ENCODE results near the gene PRR5.
A peak's percentile ranks its signal among the peaks of the same experiment; 100 is the strongest.
"Not testable (repeated sequence)": the region's sequence is repeated elsewhere in the genome, so short reads cannot be mapped to it uniquely, and the experiment has no call there.

PRR5 gene

DNA sequence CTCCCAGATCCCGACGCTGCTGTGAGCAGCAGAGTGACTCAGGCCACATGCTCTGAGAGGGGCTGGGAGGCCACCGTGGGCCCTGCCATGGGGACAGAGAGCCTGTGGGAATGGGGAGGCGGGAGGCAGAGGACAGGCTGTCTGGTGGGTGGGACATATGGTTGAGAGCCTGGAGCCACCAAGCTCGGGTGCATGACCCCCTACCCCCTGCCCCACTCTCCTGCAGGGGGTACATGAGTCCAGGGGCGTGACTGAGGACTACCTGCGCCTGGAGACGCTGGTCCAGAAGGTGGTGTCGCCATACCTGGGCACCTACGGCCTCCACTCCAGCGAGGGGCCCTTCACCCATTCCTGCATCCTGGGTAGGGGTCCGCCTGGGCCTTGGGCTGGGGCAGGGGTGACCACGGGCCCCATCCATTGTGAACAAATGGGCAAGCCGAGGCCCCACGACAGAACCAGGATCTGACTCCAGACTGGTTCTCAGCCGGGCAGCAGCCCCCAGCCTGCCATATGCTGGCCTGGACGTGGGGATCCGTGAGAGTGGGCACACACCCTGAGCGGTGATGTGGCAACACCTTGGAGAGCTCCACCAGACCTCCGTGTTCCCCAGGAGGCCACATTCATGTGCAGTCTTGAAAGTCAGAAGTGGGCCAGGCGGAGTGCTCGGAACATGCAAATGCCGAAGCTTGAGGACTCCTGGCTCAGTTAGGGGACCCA lies 33.0 kb downstream of the PRR5 start:
- DNase-seq (ENCODE audit: low read depth in 2 of 2): no peak

- DNase-seq (ENCODE audit: low read depth in 2 of 2): peak; percentile 65 to 68
These were observed 33.8 kb downstream of the PRR5 start for GRCh38 chr22:44735518-44736428.

GRCh38 chr22:44736581-44737405 lies 34.8 kb downstream of the PRR5 start:
- no peak for DNase-seq (ENCODE audit: low read depth in 2 of 2)

- no peak for DNase-seq (ENCODE audit: low read depth in 2 of 2)
These were observed 35.7 kb downstream of the PRR5 start for GRCh38 chr22:44737406-44738346.

- DNase-seq (ENCODE audit: low read depth in 2 of 2): no peak
These were observed 36.3 kb downstream of the PRR5 start for GRCh38 chr22:44738347-44738715.

- DNase-seq (ENCODE audit: low read depth in 2 of 2): no peak
These were observed 37.0 kb downstream of the PRR5 start for GRCh38 chr22:44739024-44739423.

- DNase-seq (ENCODE audit: low read depth in 2 of 2): not testable (repeated sequence)
These were observed 37.7 kb downstream of the PRR5 start for GRCh38 chr22:44739666-44740065.

DNA sequence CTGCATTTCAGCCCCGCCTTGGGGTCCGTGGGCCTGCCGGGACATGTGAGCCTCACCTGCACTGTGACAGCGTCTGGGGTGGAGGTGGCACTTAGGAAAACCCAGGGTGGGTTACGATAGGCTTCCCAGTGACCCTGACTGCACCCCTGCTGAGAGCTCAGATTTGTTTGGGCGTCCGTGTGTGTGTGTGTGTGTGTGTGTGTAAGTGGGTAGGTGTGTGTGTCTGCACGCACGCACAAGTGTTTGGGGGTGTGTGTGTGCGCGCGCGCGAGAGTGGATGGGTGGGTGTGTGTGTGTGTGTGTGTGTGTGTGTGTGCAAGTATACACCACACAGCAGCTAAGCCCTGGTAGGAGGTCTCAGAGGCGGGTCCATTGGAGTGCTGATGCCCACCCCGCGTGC lies 38.3 kb downstream of the PRR5 start:
- DNase-seq (ENCODE audit: low read depth in 2 of 2): no peak

DNA sequence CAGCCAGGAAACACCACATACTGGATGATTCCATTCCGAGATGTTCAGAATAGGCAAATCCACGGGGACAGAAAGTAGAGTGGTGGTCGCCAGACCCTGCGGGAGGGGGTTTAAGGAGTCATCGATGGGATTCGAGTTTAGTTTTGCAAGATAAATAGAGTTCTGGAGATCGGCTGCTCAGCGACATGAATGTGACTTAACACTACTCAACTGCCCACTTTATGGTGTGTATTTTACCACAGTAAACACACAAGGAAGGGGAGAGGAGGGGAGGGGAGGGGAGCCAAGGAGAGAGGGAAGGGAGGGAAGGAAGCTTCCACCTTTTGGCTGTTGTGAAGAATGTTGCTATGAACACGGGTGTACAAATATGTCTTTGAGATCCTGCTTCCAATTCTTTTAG lies 39.9 kb downstream of the PRR5 start:
- DNase-seq (ENCODE audit: low read depth in 2 of 2): no peak

- DNase-seq (ENCODE audit: low read depth in 2 of 2): no peak
These were observed 41.2 kb downstream of the PRR5 start for GRCh38 chr22:44743247-44743646.

- DNase-seq (ENCODE audit: low read depth in 2 of 2): no peak
These were observed 41.8 kb downstream of the PRR5 start for GRCh38 chr22:44743804-44744211.

- DNase-seq (ENCODE audit: low read depth in 2 of 2): no peak
These were observed 44.1 kb downstream of the PRR5 start for GRCh38 chr22:44745853-44746789.

- DNase-seq (ENCODE audit: low read depth in 2 of 2): not testable (repeated sequence)
These were observed 45.8 kb downstream of the PRR5 start for GRCh38 chr22:44747784-44748127.

DNA sequence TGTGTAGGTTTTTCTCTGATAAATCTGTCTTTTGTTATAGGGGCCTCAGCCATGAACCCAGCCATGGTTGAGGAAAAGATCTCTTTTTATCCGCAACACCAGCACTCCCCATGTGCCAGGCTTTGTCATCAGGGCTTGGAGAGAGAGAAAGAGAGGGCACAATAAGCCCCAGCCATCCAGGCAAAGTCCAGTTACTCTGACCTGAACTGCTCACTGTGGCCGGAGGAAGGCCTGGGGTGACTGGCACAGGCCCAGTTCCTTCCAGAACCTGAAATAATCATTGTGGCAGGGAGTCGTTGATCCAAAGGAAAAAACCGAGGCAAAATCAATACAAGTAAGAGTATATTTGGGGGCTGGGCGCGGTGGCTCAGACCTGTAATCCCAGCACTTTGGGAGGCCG lies 46.5 kb downstream of the PRR5 start:
- DNase-seq (ENCODE audit: low read depth in 2 of 2): no peak

DNA sequence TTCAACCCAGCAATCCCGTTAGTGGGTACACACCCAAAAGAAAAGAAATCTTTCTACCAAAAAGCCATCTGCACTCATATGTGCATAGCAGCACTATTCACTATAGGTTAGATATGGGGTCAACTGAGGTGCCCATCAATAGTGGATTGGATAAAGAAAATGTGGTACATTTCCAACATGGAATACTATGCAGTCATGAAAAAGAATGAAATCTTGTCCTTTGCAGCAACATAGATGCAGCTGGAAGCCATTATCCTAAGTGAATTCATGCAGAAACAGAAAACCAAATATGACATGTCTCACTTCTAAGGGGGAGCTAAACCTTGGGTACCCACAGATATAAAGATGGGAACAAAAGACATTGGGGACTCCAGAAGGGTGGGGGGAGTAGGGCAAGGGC lies 48.5 kb downstream of the PRR5 start:
- no peak for DNase-seq (ENCODE audit: low read depth in 2 of 2)

- no peak for DNase-seq (ENCODE audit: low read depth in 2 of 2)
These were observed 50.5 kb downstream of the PRR5 start, which contains the start of gene ARHGAP8 for GRCh38 chr22:44752285-44753188. Gene ARHGAP8, plus strand, starts transcription at chr22:44752575. Its CDS starts 33,953 bp downstream, at chr22:44786528.

GRCh38 chr22:44753189-44754042 lies 51.4 kb downstream of the PRR5 start:
- no peak for DNase-seq (ENCODE audit: low read depth in 2 of 2)

DNA sequence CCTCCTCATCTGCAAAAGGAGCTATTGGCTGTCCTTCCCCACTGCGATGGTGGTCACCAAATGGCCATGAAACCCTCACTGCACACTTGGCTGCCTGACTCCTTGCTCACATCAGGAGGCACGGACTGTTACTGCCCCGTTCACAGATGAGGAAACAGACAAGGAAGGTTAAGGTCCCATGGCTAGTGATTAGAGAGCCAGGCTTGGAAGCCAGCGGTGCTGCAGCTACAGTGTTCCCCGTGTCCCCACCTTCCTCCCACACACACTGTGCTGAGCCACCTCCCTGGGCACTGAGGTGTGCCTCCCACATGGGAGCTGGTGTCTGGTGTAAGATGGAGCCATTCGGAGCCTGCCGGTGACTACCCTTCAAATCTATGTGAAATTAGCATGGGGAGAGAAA lies 53.0 kb downstream of the PRR5 start:
- DNase-seq (ENCODE audit: low read depth in 2 of 2): no peak
